GM19193 (cell line): ENCODE measurements around the gene NBEAL2.

Experiments used
- POLR2A ChIP-seq: IDR thresholded peaks from 4 replicates; pipeline ENCODE4 v1.6.1; 2011; ENCODE audit not compliant: insufficient read depth, insufficient read length; ENCODE audit errors: extremely low read depth

The NBEAL2 gene

DNA sequence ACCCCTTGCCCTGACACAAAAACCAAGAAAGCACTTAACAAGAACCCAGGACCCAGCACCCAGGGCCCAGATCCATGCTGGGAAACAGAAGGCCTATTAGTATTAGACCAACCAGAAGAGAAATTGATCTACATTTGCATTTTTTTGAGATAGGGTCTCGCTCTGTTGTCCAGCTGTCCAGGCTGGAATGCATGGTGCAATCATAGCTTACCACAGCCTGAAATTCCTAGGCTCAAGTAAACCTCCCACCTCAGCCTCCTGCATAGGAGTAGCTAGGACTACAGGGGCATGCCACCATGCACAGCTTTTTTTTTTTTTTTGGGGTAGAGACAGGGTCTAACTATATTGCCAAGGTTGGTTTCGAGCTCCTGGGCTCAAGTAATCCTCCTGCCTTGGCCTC lies 29.3 kb upstream of the NBEAL2 start:
- TF ChIP-seq POLR2A: no peak

DNA sequence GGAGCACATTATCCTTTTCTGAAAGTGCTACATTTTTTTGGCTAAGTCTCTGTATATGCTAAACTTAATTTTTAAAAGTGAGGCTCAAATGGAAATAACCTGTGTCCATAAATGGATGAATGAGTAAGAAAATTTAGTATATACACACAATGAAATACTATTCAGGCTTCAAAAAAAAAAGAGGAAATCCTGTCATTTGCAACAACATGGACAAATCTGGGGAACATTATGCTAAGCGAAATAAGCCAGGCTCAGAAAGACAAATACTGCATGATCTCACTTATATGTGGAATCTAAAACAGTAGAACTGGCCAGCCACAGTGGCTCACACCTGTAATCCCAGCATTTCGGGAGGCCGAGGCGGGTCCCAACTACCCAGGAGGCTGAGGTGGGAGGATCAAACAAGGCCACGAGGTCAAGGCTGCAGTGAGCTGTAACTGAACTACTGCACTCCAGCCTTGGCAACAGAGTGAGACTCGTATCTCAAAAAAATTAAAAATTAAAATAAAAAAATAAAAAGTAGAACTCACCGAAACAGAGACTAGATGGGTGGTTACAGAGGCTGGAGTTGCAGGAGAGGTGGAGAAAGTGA lies 28.7 kb upstream of the NBEAL2 start:
- no peak for TF ChIP-seq POLR2A

DNA sequence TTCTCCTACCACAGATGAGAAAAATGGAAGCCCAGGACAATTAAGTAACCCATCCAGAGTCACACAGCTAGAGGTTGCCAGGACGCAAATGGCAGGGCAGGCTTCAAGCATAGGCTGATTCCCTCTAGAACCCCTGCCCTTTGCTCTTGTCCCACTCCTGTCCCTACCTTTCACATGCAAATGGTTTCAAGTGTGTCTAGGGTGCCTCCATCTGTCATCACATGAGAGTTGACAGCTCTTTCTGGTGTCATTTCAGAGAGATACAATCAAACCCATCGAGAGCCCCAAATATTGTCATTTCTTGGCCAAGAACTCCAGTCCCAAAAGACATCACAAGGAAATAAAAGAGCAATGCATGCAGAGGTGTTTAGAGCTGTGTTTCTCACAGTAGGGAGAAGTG lies 26.7 kb upstream of the NBEAL2 start:
- no peak for TF ChIP-seq POLR2A

DNA sequence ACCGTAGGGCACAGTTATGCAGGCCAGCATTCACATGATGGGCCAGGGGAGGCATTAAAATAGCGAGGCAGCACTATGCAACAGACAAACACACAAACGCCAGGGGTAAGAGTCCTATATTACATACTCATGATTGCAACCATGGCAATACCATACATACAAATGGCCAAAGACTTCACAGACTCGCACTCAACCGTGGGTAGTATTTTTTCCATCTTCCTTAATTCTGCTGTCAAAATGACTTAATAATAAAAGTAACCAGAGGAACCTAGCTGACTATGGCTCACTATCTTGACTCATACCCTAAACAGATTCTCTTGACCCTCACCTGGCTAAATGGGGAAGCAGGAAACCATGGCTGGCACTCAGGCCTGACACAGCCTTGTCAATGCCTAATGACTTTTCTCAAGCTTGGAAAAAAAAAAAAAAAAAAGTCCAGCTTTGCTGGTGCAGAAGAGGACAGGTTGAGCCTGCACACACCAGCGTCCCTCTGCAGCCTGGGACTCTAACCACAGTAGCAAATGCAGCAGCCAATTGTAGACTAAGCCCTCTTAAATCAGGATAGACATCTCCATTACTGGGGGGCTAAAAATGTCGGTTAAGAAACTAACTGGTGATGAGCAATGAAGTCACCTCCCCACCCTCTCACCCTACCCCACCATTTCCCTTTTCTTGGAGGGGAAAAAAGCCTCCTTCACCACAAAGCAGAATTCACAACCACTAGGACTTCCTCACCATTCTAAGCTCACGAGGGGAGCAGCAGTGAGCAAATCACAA lies 26.0 kb upstream of the NBEAL2 start:
- TF ChIP-seq POLR2A: no peak

DNA sequence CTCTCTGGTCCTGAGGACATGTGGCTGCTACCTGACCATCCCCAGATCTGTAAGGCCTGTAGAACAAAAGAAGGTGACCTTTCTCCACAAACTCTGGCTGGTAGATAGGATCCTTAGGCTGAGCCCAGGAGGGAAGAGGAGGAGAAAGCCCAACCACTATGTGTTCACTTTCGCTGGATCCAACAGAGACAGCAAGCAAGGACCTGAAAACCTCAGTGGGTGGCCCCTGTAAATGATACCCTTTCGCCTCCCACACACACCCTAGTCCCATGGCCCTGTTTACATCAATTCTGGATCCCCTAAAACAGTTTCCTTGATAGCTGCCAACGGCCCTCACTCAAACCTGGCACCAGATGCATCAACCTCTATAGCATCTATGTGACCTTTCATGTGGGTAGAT lies 25.3 kb upstream of the NBEAL2 start:
- no peak for TF ChIP-seq POLR2A

DNA sequence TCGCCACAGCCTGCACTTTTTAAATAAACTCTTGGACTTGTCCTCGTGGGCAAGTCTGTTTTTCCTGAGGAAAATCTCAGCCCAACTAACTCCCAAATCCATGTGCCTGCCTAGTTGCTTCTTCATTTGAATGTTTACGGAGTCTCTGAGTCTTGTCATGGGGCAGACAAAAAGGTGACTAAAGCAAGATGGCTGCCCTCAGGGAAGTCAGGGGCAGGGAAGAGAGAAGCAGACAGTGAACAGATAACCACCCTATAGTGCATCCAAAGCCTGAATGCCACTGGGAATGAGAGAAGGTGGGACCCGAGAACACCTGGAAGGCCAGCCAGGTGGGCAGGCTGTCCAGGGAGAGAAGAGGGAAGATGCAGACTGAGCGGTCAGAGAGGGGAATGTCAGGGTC lies 24.3 kb upstream of the NBEAL2 start:
- TF ChIP-seq POLR2A: no peak

DNA sequence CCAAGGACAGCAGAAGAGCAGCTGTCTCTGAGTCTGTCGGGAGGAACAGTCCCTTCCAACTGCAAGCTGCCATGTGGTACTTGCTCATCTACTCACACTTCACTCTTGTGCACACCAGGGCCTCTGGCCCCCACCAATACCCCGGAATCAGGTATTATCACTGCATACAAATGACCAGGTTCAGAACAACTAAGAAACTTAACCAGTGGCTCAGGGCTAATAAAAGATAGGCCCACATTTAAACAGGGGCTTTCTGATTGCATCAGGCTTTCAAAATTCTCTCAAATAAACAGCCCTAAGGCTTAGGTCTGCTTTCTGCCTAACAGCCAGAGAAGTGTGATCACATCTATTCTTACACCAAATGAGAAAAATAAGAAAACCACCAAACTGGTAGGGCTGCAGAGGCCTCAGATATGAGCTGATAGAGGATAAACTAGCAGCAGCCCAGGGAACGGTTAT lies 23.6 kb upstream of the NBEAL2 start:
- no peak for TF ChIP-seq POLR2A

DNA sequence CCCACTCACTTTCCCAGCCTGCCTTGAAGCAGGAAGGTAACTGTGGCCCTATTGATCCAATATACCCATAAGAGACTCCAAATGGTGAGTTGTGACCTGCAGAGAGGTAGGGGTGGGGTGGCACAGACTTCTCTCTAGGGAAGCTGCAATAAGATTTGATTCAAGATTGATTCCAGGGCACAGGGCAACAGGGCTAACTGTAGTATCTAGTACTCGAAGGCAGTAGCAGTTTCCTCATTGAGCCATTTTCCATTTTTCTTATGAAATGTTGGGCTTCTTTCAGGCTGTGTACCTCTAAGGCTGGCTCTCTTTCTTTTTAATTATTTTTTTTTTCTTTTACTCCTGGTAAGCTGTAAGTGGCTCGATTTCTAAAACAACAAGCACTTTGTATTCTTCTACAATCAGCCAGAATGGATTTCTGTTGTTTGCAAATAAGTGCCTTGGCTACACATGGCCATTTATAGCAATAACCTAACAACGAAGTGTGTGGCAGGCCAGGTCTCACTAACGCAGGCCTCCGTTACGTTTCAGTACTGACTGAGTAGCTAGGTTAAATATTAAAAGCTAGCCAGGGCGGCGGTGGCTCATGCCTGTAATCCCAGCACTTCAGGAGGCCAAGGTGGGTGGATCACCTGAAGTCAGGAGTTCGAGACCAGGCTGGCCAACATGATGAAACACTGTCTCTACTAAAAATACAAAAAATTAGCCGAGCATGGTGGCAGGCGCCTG lies 22.2 kb upstream of the NBEAL2 start:
- no peak for TF ChIP-seq POLR2A

DNA sequence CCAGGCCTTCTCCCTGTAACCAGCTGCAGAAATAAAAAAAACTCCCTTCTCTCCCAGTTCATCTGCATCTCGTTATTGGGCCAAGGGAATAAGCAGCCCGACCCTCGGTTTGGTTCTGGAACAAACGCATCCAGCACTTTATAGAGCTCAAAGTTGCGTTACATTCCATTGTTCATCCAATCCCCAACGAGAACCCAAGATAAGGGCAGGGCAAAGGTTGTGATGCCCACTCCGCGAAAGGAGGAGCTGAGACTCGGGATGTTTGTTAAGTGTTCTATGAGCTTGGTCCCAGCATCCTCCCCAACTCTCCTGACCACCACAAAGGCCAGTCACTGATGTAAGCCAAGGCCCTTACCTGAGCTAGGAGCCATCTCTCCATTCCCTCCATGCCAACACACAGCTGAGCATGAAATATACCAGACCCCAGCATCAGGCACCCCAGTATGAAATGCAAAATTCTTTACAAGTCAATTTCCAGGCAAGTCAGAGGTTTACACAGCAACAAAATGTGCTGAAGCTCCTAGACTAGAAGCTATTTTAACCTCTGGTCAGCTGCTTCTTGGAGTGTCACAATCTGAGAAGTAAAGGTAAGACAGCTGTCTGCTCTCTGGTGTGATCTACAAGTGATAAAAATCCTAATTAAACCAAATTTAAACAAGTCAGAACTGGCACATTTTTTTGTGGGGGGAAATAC lies 20.9 kb upstream of the NBEAL2 start:
- no peak for TF ChIP-seq POLR2A

DNA sequence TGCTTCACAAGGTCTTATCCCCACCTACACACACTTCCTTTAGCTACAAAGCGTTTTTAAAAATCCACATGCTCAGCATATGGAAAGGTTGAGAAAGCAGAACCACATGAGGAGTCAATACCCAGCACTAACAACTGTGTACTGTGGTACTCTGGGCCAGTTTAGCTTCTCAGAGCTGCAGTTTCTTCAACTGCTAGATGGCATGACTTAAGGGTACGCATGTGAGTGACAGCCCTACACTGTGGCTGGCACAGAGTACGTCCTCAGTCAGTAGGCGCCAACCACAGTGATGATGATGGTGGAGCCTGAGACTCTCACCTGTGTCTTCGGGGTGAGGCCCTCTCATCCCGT lies 20.3 kb upstream of the NBEAL2 start:
- TF ChIP-seq POLR2A: no peak

DNA sequence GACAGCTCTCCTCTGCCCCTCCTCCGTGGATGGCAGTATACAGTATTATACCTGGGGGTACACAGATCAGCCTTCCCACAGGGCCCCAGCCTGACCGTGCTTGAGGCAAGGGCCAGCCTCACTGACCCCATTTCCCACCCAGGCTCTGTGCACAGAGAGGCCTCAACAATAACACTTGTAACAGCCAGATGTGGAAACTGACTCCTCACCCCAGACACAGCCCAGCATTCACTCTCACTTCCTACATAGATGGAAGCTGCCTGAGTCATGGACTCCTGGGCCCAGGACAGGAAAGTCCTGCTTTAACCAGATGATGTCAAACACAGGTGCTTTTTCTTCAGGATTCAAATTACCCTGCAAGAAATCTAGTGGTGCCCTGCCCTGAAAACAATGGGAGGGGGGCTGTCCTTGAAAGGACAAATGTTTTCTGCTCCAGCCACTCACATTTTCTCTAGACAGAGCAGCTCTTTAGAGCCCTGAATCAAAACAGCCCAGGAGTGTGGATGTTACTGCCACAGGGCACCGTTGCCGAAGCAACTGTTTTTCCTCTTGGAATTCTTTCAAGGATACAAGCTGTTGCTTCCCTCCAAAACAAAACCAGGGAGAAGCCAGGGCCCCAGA lies 19.3 kb upstream of the NBEAL2 start:
- no peak for TF ChIP-seq POLR2A

DNA sequence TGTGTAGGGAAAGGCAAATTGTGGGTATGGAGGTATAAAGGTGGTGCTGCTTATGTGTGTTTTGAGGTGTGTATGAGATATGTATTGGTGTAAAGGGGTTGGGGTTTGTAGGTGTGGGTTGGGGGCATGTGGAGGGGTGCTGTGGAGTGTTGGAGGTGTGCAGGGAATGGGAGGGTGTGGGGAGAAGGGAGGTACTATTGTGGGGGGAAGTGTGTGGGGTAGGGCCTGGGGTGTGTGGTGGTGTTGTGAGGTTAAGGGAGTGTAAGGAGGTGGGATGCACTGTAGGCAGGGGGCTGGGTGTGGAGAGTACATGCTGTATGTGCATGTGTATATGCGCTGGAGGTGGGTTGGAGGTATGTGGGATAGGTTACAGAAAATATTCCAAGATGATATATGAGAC lies 18.6 kb upstream of the NBEAL2 start:
- TF ChIP-seq POLR2A: no peak

DNA sequence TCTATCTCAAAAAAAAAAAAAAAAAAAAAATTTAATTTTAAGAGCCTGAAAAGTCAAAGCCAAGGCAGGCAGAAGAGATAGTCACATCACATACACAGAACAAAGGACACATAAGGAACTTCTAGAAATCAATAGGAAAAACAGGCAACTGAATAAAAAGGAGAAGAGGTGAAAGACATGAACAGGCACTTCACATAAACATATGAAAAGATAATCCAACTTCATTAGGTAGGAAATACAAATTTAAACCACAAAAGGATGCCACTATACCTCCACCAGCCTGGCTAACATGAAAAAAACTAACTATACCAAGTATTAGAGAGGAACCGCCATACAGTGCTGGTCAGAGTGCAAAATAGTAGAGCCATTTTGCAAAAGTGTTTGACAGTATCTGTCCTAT lies 17.0 kb upstream of the NBEAL2 start:
- TF ChIP-seq POLR2A: no peak

DNA sequence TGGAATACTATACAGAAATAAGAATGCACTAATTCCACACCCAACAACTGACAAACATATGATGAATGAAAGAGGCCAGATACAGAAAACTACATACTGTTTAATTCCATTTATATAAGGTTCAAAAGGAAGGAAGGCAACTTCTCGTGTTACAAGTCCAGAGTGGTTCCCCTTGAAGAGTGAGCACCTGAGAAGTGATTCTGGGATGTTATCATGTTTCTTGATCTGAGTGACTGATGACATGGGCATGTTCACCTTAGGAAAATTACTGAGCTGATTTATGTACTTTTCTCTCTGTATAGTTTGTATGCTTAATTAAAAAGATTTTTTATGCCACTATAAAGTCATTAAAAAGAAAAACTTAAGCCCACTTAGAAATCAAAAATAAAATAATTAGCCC lies 16.5 kb upstream of the NBEAL2 start:
- TF ChIP-seq POLR2A: no peak

DNA sequence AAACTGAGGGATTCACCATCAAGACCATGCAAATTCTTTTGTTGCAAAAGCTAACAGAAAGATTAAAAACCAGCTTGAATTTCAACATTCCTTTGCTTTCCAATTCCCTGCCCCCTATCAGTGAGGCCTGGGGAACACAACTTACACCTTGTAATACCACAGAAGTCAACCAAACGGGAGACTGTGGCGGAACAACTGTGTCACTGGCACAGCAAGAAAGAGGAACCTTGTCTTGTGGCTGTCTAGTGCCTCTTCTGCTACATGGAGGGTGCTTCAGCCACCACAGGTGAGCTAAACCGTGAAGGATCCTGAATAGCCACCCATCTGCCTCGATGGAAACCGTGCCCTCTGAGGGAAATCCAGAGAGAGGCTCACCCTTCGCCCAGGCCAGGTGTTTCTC lies 14.3 kb upstream of the NBEAL2 start:
- no peak for TF ChIP-seq POLR2A
